ENCODE results near the gene NYNRIN.

NYNRIN gene

DNA sequence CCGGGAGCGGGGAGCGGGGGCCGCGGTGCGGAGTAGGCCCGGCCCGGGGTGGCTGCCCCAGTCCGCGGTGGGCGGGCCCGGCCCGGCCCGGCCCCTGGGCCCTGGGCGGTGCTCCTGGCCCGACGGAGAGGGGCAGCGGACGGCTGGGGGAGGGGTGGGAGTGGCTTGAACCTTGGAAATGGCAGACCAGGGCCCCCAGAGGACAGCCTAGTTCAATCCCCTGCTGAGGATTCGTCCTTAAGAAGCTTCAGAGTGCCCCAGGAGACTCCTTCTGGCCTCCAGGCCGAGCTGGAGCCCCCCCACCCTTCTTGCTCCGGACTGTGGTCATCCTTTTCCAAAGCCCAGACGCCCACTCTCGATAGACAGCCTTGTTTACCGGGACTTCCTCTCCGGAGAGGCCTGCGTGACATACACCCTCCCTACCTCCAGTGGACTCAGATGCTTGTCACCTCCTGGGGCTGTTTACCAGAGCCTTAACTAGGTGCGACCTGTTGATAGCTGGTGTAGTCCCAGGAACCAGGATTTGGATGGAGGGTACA, 31.4 kb downstream of the NYNRIN start:
- DNase-seq (ENCODE audit: insufficient read length, low spot score): peak; percentile 58
- FAIRE-seq: no peak

DNA sequence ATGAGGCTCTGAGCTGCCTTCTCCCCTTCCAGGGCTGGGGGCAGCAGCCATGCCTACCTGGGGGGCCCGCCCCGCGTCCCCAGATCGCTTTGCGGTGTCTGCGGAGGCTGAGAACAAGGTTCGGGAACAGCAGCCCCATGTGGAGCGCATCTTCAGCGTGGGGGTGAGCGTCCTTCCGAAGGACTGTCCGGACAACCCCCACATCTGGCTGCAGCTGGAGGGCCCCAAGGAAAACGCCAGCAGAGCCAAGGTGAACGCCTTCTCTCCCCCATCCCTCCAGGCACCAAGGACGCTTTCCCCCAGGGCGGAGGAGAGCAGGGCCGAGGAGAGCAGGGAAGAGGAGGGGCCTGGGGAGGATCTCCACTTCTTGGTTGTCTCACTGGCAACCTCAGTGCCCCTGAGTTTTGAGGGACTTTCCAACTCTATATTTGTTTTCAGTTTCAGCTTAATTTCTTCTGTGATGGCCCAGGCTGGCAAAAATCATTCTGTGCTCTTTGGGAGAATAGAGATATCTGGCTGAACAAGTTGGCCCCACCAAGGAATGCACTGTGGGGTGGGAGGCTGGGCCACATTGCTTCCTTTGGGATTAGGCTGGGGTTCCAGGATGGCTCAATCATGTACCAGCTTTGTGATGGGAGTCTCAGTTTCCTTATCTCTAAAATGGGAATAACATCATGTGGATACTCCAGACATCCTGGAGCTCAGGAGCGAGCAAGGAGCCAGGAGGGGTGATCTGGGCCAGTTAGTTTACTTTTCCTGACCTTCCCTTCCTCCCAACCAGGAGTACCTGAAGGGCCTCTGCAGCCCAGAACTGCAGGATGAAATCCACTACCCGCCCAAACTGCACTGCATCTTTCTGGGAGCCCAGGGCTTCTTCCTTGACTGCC, 32.1 kb downstream of the NYNRIN start:
- DNase-seq (ENCODE audit: insufficient read length, low spot score): peak; percentile 50
- FAIRE-seq: peak; percentile 58

DNA sequence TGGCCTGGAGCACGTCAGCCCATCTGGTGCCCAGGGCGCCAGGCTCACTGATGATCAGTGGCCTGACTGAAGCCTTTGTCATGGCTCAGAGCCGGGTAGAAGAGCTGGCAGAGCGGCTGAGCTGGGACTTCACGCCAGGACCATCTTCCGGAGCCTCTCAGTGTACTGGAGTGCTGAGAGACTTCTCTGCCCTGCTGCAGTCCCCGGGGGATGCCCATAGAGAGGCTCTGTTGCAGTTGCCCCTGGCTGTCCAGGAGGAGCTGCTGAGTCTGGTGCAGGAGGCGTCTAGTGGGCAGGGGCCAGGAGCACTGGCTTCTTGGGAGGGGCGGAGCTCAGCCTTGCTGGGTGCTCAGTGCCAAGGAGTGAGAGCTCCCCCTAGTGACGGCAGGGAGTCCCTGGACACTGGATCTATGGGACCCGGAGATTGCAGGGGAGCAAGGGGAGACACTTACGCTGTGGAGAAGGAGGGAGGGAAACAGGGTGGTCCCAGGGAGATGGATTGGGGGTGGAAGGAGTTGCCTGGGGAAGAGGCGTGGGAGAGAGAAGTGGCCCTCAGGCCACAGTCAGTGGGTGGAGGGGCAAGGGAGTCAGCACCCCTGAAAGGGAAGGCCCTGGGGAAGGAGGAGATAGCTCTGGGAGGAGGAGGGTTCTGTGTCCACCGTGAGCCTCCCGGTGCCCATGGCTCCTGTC, 32.9 kb downstream of the NYNRIN start:
- DNase-seq (ENCODE audit: insufficient read length, low spot score) (peak; percentile 91), FAIRE-seq (peak; percentile 68)

DNA sequence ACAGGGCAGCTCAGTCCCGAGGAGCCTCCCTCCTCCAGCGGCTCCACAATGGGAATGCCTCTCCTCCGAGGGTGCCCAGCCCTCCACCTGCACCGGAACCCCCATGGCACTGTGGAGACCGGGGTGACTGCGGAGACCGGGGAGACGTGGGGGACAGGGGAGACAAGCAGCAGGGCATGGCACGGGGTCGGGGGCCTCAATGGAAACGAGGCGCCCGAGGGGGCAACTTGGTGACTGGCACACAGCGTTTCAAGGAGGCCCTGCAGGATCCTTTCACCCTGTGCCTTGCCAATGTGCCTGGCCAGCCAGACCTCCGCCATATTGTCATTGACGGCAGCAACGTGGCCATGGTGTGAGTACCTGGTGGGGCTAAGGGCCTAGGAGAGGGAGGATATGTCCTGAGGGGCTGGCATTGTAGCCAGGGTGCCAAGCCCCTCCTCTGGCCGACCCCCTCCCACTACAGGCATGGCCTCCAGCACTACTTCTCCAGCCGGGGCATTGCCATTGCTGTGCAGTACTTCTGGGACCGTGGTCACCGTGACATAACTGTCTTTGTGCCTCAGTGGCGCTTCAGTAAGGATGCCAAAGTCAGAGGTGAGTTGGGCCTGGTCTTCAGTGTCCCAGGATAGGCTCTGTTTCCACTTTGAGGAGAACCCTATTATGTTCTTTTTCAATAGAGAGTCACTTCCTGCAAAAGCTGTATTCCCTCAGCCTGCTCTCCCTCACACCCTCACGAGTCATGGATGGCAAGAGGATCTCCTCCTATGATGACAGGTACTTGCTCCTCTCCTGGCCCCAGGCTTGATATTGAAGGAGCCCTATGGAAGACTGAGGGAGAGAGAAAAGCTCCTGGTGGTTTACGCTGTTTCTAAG, 33.7 kb downstream of the NYNRIN start:
- DNase-seq (ENCODE audit: insufficient read length, low spot score) (no peak), FAIRE-seq (no peak)

DNA sequence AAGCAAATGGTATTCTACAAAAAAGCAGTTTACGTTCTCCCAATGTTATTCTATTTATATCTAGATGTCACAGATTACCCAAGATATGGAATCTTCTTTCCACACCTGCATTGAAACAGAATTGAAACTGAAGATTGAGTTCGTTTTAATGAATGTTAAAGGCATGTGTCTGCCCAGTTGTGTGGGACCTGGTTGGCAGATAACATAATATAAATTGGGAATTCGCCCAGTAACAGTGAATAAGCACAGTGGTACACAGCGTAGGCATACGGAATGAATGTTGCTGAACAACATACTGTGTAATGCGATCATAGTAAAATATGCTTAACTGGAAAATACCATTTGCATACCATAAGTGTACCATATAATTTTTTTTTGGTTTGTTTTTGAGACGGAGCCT, 35.2 kb downstream of the NYNRIN start:
- DNase-seq (ENCODE audit: insufficient read length, low spot score): no peak
- no peak for FAIRE-seq

DNA sequence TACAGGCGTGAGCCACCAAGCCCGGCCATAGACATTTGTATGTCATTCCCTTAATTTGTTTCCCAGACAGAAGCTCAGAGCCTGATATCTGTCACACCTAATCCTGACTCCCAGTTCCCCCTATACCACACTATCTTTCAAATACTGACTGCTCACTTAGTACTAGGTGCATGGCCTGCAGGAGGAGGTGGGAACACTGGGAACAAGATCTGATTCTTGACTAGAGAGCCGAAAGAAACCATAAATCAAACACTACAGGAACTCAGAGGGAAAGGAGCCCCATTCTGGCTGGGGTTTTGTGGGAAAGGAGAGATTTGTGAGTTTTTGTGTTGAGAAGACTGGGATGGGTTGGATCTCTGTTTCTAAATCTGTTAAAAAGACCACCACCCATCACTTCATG, 35.9 kb downstream of the NYNRIN start:
- DNase-seq (ENCODE audit: insufficient read length, low spot score) (no peak), FAIRE-seq (no peak)

DNA sequence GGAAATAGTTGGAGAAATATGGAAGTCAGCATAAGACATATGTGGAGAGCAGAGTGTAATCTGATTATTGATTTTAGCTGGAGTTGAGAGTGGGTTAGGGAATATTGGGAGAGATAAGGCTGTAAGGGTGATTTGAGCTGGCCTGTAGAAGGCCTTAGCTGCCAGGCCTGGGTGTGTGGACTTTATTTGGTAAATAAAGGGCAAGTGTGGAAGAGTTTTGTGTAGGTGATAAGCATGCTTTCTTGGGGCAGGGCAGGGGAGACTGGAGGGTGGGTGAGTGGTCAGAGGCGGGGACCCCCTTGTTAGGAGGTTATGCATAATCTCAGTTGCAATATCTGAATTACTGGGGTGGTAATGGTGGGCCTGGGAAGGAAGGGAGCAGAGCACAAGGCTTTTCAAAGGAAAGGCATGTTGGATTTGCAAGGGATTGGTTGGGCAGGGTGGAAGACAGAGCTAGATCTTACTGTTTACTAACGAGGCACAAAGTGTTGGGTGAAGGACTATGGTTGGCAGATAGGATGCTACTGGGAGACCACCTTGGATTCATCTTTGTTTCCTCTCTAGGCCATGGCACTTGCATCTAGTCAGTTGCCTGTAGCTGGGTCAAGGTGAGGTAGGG, 36.5 kb downstream of the NYNRIN start:
- DNase-seq (ENCODE audit: insufficient read length, low spot score): no peak
- no peak for FAIRE-seq

DNA sequence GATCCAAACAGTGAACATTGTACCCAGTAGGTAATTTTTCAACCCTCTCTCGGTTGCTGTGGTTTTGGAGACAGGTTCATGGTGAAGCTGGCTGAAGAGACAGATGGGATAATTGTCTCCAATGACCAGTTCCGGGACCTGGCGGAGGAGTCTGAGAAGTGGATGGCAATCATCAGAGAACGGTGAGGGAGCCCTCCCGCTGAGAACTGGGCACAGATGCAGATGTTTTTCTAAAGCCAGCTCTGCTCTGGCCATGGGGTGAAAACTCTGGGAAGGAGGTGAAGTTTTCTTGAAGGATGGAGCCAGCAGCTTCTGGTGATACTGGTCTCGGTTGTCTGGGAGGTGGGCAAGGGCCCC, 37.2 kb downstream of the NYNRIN start:
- FAIRE-seq: no peak

DNA sequence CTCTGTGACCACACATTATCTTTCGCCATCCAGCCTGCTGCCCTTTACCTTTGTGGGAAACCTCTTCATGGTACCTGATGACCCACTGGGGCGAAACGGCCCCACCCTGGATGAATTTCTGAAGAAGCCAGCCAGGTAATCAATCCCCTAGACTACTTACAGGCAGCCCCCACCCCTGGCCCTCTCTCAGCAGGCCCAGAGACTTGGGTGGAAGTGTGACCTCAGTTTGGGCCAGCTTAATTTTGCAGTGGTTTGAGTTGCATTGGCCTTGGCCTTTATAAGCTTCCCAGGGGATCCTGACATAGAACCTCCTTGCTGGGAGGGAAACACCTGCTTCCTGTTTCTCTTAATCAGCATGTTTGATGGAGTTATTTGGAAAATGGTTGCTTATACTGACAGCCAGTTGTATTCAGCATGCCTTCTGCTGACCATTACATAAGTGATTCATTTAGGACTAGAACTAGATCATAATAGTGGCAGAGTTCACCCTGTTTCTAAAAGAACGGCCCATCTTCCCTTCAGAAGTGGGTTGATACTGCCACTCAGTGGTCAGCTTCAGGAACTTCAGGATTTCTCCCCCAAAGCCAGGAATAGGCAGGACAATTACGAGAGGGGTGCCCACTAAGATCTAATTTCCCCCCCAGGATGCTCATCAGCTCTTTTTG, 37.7 kb downstream of the NYNRIN start:
- FAIRE-seq (no peak), DNase-seq (ENCODE audit: insufficient read length, low spot score) (no peak)

More for the DNA sequence above, 37.2 kb downstream of the NYNRIN start:
- no peak for DNase-seq (ENCODE audit: insufficient read length, low spot score)

DNA sequence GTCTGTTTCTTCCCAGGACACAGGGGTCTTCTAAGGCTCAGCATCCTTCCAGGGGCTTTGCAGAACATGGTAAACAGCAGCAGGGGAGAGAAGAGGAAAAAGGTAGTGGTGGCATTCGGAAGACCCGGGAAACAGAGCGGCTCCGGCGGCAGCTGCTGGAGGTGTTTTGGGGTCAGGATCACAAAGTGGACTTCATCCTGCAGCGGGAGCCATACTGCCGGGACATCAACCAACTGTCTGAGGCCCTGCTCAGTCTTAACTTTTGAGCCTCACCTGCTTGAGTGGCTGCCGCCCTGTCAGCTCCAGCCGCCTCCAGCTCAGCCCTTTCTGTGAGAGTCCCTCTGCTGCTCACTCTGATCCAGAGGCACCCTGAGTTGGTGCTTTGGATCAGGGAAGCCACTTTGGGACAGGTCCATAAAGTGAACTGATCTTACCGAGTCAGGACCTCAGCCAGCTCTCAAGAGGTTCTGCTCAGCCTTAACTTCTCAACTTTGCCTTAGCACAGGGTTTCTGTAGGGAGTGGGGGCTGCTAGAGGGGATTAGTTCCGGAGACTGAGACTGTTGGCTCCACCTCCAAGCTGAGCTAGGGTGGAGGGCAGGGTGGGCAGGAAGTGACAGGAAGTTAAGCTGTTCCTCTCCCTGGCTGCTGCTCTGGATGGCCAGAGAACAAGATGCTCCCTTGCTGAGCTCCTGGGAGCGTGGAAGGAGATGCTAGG, 38.4 kb downstream of the NYNRIN start:
- DNase-seq (ENCODE audit: insufficient read length, low spot score) (no peak), FAIRE-seq (no peak)

DNA sequence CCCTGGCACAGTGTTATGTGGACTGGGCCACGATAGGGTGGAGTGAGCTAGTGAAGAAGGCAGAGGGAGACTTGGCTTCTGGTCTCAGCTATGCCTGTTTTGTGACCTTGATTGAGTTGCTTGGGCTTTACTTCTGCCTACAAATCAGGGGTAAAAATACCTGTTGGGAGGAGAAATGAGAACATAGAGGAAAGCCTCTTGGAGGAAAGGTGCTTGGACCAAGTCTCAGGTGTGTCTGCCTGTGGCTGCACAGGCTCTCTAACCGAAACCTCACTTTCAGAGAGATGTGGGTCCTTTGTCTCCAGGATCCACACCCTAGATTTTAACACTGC, 38.9 kb downstream of the NYNRIN start:
- FAIRE-seq (no peak), DNase-seq (ENCODE audit: insufficient read length, low spot score) (no peak)

DNA sequence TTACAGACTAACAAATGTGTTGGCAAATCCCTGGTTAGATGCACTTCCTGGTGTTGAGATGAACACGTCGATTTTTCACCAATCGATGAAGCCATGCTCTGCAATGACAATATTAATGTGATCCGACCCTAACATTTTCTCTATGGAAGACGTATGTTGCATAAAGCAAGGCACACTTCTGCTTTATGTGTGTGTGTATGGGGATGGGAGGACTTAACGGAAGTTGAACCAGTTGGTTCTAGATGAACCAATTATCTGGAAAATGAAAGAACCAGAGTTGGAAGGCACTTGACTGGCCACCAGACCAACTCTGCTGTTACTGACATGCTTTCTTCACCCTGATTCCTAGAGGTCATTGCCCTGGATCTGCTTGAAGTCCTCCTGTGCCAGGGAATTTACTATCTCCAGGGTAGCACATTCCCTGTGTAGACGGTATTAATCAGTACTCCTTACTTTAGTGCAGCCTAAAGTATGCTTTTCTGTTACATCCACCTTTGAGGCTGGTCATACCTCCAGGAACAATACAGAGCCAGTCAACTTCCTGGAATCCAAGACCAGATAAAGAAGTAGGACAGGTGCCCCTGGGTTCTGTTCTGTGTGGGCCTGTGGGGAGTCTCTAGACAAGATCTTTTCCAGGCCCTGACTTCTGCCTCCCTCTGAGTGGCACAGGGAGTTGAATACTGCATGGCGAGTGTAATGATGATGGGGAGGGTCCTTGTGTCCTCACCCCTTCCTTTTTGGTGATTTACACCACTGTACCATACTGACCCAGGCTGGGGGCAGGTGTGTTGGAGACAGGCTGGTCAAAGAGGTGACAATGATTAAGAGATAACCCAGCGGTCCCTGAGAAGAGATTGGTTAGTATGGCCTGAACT, 39.7 kb downstream of the NYNRIN start:
- DNase-seq (ENCODE audit: insufficient read length, low spot score) (no peak), FAIRE-seq (no peak)

DNA sequence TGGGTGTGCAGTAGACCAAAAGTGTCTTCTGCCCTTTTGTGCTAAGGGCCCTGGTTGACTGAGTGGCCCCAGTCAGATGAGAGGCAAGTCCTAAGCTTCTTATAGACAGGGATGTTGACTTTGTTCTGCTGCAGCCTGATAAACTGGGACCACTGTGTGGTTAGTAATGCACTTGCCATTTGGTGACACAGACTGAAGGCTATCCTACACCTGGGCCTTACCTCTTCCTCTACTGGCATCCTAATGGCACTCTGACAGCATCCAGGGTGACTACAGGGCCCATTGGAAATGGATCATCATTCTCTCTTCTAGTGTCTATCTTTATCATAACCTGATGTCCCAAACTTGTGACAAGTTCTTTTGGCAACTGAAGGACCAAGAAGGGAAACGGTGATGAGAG, 40.5 kb downstream of the NYNRIN start:
- DNase-seq (ENCODE audit: insufficient read length, low spot score): no peak
- FAIRE-seq: no peak

DNA sequence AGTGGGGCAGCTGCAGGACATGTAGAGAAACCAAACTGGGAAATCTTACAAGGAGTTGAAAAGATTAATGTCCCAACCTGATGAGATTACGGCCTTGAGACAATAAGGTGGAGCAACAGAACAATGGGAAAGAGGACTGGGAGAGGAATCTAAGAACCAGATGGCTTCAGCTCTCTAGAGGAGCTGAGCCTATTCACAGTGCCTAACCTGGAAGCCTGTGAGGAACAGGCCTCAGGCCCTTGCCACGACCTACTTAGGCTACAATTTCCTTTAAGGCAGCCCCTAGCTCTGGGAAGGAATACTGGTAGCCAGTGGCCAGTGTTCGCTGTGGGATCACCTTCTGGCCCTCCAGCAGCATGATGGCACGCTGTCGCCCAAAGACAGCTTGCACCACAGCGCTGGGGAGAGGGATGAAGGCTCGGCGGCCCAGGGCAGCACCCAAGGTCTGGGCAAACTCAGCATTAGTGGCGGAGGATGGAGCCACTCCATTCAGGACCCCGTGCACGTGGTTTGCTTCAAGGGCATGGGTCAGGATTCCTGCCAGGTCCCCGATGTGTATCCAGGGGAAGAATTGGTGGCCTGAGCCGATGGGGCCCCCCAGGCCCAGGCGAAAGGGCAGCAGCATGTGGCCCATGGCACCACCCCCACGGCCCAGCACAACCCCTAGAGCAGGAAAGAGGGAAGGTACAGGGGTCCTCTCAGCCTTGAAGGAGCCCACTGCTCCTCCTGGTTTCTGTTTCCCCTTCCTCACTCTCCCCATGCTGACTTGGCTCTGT, 41.2 kb downstream of the NYNRIN start:
- DNase-seq (ENCODE audit: insufficient read length, low spot score) (no peak), FAIRE-seq (no peak)

DNA sequence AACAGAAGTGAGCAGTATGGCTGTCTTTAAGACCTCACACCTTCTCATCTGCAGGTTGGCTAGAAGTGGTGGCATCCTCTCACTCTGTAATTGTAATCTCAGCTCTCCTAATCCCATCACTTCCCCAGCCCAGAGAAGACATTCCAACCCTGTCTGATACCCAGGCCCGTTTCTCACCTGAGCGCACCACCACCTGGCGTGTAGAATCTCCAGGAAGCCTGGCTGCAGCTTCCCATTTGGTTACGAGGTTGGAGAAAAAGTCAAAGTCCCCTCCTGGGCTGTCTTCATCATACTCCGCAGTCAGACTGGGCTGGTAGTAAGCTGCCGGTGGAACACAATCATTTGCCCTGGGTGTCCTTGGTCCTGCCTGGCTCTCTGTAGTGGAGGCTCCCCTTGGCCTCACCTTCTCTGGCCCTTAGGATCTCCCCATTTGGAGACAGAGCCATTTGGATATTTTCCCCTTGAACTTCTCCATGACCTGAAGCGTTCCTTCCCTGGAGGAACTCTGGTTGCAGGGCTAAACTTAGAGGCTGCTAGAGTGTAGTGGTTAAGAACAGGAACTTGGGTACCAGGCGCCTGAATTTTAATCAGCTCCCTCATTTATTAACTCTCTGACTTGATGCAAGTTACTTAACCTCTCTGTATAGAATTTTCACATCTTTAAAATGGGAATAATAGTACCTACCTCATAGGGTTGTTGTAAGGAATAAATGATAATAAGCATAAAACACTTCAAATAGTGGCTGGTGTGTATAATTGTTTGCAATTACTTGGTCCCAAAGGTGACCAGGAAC, 42.0 kb downstream of the NYNRIN start:
- no peak for FAIRE-seq
- DNase-seq (ENCODE audit: insufficient read length, low spot score): no peak

DNA sequence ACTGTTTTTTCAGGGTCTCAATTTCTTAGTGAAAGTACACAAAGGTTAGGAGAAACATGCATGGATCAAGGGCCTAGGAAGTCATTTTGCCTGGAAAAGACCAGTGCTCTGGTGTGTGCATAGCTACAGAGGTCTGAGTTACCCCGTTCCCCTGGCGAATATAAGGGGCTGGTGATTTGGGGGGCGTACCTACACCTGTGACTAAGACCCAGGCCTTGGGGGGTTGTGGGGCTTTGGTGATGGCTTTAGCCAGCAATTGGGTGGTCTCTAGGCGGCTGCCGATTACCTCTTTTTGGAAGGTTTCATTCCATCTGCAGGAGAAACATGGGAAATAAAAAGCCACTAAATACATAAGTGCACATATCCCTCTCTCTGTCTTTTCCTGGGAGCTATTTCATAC, 42.7 kb downstream of the NYNRIN start:
- DNase-seq (ENCODE audit: insufficient read length, low spot score) (no peak), FAIRE-seq (no peak)

DNA sequence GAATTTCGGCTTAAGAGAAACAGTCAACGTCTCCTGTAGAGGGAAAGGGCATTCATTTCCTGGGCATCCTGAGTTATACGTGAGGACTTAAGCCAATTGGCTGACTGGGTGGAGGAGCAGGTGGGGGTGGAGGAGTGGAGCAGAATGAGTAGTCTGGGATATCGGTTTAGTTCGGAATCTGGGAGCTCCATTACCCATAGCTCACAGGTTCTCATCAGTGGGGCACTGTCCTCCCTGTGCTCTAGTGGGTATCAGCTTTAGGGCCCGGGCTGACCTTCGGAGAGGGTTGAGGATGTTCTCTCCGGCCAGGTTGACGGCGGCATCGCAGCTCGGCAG, 43.1 kb downstream of the NYNRIN start:
- DNase-seq (ENCODE audit: insufficient read length, low spot score): no peak
- peak; percentile 45 for FAIRE-seq

Measured in GM19239 (cell line).